Femur (tissue), 1 donor: ENCODE data around the gene MBNL3.

Source experiments
- DNase-seq: peaks from one replicate; pipeline ENCODE4 v3.0.0-alpha.2; 2017

MBNL3 gene, protein sequence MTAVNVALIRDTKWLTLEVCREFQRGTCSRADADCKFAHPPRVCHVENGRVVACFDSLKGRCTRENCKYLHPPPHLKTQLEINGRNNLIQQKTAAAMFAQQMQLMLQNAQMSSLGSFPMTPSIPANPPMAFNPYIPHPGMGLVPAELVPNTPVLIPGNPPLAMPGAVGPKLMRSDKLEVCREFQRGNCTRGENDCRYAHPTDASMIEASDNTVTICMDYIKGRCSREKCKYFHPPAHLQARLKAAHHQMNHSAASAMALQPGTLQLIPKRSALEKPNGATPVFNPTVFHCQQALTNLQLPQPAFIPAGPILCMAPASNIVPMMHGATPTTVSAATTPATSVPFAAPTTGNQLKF

DNA sequence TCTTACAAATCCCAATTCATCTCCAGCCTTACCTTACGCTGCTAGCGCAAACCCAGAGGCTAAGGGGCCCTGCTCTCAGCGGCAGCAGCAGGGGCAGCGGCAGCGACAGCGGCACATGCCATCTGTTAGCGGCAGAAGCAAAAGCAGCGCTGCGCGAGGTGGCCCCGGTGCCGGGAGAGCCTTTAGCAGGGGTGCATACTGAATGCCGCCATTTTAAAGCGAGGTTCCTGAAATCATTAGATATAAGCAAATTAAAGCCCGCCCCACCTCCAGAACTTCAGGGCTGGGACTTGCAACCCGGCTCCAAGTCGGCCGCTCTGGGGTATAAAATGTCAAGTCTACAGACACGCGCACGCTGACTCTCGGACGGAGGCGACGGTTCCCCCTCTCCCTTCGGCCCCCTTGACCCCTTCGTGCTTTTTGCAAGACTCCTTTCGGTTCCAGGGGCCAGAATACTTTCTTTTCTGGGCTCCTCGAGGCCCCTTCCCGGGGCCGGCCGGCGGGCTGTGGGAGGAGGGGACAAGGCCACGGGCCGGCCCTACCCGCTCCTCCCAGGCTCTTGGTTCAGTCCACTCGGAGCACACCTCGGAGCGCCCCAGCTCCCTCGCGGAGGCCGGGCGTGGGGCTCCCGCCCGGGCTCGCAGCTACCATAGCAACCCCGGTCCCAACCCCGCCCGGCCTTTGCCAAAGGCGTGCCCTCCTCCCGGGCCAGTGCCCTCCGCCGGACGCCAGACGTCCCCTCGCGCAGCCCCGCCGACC lies at the start of gene MBNL3:
Gene MBNL3, minus strand, starts transcription at position 220 of the 759 bp plus-strand sequence. CDS start 49,427 bp downstream, outside the sequence.
- DNase-seq: peak; percentile 72

DNA sequence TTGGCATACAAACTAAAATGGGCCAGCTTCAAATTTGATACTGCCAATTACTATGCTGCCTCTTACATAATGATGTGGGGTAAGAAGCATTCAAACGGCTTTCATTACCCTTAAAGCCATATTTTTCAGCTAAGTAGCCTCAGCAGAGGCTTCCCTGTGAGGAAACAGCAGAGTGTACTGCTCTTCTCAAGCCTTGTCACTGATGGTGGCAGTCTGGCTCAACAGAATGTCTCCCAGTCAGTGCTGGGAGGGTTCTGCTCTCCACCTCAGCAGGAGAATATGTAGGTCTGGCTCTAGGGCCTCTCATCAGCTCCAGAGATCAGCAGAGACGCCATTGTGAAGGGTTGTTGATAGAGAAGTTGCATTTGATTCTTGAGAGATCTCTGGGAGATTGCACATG lies 44.6 kb upstream of the MBNL3 start:
- DNase-seq: no peak

DNA sequence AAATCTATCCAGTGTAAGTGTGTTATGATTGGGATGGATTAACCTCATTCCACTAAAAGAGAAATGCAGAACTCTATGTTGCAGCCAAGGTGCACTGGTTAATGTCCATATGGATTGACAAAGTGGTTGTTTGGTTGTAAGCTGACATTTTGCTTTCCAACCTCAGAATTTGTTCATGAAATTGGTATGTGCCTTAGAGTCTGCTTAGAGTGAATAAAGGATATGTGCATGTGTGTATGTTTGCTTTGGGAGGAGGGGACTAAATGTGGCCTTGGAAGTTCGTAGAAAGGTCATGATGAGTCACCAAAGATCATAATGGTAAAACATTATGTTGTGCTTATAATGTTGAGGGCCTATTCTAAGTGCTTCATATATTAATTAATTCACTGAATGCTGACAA lies 44.1 kb upstream of the MBNL3 start:
- DNase-seq: no peak

DNA sequence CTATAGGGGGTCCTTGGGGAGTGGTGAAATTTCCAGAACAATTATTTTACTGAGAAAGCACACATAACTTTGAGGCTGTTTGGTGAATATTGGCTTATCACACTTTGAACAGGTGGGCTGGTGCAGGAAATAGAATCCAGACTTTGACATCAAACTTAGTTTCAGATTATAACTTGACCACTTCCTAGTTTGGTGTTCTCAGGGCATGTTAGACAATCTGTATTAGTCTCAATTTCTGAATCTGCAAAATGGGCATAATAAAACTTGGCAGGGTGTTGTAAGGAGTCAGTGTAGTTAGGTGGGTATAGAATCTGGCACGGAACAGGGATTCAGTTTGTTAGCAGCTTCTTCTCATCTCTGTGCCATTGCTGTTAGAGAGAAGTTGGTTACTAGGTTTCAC lies 43.3 kb upstream of the MBNL3 start:
- DNase-seq: no peak

DNA sequence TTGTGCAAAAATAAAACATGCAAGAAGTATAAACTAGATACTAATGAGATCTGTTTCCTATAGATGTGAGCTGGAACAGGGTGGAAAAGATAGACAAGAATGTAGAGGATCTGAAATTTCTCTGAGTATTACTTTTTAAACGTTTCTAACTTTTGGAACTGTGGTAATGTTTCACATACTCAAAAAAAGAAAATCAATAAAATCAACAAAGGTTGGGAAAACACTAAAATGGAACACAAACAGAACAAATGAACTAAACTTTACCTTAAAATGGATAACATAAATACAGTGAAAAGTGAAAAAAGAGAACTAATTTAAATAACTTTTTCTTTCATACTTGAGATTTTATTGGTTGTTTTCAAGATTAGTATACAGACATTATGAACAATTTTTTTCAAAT lies 32.0 kb upstream of the MBNL3 start:
- DNase-seq: no peak

DNA sequence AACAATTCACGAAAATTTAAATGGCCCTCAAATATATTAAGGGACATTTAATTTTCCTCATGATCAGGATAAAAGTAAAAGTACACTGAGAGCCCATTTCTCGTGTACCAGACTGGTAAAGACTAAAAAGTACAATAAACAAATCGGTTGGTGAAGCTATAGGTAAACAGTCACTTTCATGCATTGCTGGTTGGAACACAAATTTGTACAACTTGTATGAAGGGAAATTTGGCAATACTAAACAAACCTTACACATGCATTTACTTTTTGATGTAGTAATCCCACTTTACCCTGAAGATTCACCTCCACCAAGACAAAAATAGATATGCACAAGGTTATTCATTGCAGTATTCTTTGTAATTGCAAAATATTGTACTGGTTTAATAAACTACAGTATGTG lies 31.4 kb upstream of the MBNL3 start:
- DNase-seq: no peak

DNA sequence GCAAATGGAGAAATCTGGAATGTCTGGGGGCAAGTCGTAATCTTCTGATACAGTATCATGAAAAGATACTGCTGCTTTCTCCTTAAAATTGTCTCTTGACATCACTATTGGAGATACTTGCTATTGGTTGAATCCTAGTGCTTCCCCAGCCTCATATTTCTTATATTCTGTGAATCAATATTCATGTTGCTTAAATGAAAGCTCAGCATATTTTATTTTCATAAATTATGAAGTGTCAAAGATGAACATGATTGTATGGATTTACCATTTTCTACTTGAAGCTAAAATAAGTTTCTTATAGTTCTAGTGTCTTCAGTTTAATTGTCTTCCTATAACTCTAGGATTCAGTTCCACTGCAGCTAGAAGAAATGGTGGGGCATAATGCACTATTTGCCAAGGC lies 29.6 kb upstream of the MBNL3 start:
- no peak for DNase-seq

DNA sequence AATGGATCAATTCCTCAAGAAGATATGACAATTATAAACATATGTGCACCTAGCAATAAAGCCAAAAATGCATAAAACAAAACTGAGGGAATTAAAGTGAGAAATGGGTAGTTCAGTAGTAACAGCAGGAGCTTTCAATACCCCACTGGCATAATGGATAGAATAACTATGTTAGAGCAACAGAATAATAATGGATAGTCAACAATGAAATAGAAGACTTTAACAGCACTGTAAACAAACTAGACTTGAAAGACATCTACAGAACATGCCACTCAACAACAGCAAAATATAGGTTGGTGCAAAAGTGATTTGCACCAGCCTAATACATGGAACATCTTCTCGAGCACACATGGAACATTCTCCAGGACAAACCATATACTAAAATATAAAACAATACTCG lies 20.0 kb upstream of the MBNL3 start:
- no peak for DNase-seq

DNA sequence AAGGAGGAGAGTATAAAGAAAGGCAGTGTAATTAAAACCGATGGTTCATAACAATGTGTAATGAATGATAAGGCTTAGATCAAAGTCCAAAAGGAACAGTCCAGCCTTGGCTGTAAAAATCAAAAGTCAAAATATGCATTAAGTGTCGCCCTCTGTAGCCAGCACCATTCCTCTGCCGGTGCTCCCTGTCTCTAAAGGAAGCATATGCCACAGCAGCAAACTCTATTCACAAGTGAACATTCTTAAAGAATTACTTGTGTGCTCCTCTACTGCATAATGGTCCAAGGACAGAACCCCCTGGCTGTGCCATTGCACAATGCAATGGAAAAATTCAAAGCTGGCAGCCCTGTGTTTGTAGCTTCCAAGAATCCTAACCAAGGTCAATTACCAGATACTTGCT lies 16.3 kb upstream of the MBNL3 start:
- DNase-seq: no peak

DNA sequence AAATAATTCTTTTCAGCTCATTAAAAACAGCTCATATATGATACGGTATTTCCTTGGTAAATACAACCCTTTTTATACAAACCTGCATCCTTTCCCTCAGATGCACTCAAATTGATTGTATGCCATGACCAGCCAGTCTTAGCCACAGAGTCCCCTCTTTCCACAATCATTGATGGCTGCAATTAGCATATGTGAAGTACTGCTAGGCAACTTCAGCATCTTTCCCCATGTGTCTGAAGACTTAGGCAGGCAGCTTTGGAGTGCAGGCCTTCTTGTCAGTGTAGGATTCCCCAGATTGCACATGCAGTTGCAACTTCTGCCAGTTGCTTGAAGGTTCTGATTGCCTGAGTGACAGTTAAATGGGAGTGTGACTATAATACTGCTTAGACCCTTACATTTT lies 15.6 kb upstream of the MBNL3 start:
- no peak for DNase-seq

DNA sequence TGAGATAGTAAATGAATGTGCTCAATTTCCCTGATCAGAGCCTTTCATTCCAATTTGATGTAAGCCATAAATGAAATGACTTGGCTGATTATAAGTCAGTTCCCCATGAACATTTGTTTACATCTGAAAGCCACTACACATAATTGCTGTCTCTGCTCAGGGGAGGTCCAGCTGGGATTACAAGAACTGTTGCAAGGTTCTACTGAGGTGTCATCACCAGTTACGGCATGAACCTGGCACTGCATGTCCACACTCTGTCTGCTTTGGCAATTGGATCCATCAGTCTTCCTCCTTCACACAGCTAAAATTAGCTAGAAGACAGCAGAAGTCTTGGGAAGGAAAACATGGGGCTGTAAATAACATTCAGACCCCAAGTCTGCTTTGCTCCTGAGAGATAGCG lies 12.8 kb upstream of the MBNL3 start:
- DNase-seq: no peak

DNA sequence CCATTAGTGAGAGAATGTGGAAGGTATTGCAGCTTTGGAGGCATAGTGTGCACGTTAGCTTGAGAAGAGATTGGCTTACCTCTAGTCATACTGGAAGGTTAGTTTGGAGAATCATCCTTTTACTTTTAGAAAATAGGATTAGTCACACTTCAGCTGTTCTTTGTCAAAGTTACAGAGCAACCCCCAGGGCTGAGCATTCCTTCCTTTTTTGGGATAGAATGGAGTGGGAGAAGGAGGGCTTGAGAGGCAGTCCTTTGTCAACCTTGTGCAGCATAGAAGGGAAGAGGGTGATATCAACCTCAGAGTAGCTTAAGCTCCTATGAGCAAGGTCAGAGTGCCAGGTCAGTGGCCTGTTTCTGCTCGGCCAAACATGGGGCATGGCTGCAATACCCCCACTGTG lies 8.6 kb upstream of the MBNL3 start:
- DNase-seq: no peak

DNA sequence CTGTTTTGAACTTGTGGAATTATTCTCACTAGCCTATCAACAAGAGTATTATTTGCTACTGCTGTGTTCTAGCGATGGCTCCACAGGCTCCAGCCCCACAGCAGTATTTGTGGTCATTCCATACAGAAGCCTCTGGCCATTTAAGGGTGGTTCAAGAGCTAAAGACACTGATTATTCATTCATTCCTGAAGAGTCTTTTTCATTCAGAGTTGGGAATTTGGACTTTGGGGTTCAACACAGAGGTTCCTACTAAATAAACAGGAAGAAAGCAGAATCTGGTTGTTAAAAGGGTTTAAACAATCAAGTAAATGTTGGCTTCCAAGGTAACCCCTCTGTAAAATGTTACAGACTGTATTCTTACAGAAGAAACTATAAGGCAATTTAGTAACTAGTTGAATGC lies 4.3 kb upstream of the MBNL3 start:
- no peak for DNase-seq

DNA sequence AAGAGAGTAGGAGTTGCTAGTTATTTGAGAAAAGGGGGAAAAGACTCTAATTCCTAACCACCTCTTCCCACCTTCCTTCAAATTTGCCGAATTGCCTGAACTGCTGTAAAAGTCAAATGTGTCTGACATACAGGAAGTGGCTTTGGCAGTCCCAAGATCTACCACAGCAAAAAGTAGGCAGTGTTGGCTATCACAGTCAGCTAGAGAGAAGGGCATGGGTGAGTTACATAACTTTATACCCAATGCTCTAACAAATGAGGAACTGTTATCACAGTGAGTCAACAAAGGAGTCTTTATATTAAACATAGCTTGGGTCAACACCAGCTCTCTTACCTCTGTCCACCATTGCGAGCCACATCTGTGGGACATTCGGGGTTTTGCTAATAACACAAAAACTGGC lies 2.4 kb upstream of the MBNL3 start:
- DNase-seq: no peak

DNA sequence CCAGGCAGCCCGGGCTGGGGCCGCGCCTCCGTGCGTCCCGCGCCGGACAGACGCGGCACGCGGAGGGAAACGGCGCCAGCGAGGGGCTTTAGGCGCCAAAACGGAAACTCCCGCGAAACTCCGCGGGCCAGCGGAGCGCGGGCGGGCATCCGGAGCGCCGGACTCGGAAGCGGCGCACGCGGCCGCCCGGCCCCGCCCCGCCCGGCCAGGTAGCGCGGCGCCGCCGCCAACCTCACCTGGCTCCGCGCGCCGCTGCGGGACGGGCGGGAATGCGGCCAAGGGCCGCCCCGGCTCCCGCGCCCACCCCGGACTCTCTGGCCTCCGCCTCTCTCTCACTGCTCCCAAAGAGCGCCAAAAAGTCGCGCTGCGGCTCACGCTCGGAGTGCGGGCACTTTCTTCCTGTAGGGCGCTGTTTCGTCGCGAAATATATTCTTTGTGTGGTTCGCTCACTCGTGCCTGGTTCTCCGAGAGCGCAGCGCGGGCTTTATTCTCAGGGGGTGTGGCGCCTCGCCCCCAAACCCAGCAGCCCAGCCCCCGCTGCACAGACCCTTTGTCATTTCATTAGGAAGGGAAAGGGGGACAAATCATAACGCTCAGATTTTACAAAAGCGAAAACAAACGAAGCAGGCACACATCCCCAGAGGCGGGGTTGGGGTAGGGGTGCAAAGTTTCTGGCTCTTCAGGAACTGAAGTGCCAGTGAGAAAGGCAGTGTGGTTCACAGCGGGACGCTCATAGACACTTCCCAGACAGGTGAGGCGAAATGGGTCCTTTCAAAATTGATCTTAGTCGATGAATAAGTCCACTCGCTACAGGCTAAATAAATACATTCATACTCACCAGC lies 961 bp upstream of the MBNL3 start:
- peak; percentile 42 for DNase-seq

DNA sequence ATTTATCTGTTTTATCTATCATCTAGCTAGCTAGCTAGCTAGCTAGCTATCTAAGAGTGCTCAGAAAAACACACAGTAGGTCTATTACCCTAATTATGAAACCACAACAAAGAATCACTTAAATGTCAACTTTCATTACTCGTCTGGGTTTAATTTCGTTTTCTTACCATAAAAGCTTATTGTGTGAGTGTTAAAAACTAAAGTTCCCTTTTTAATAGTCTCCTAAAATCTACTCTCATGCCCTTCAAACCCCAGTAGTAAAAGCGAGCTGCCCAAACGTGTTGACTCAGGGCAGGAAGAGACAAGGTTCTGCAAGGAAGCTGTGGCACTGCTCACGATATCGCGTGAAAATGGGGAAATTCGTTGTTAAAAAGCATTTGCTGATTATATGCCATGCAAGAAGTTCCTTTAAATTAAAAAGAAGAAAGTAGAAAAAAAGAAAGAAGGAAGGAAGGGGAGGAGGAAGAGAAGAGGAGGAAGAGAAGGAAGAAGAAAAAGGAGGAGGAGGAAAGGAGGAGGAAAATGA lies 595 bp downstream of the MBNL3 start:
- no peak for DNase-seq

DNA sequence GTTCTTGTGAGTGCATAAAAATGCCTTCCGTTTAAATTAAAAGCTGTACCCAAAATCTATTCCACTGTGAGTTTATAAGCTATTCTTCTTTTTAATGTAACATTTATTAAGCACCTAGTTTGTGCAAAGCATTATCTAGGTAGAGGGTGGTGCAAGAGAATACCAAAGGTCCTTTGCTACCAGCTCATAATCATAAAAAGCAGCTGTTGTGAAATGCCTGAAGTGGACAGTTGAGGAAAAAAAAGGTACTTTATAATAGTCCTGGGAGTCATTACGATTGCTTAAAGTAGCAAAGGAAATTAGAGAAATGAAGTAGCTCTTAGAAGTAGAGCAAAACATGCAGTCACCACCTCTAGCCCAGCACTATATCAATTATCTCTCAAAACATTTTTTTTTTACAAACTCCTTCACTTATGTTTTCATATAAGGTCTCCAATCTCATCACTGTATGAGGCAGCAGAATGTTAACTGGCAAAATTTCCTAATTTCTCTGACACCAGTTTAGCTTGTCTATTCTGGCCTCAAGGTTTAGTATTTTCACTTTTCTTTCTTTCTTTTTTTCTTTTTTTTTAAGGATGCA lies 2.1 kb downstream of the MBNL3 start:
- DNase-seq: no peak

DNA sequence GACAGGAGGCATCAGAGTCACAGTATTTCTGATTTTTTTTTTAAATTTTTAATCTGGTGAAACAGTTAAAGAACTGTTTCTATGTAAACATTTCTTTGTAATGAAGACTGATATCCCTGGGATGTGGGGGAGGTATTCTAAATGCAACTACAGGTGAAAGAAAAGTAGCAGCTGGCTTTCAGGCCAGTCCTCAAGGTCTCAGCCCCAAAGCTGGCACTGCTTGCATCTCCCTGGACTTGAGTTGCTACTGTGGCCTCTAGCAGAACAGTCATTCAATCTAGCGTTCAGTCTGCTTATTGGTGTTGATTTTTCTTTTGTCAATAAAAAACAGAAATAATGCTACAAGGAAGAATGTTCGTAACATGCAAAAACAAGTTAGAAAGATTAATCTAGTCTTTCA lies 4.9 kb downstream of the MBNL3 start:
- no peak for DNase-seq

DNA sequence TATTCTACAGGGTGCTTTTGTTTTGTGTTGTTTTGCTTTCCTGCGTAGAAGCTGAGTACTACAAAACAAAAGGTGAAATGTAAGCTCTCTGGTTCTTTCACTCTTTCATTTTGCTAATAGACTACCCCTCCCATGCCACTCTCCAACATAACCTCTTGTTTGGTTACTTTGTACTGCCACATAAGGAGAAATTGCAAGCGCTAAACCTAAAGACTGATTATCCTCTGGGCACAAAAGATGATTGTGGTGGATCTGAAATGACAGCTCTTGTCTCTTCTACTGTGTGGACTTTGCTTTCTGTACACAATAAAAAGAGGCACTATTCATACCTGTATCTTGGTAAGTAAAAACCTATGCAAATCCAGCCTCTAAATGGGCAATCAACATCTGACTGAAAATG lies 5.3 kb downstream of the MBNL3 start:
- DNase-seq: no peak

DNA sequence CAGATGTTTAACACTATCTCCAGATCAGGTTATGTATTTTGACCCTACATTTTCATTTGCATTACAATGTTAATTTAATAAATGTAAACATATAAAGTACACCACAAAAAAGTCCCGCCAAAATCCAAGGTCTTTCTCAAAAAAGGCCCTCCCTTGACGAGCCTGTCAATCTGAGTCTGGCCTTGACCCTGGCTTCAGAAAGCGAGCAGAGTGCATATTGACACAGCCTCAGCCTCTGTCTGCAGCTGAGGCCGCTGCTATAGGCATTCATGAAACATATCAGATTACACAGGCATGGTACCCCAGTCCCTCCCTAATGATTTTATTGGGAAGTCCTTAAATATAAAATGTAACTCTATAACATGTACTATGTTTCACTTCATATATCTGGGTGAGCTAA lies 6.2 kb downstream of the MBNL3 start:
- no peak for DNase-seq

DNA sequence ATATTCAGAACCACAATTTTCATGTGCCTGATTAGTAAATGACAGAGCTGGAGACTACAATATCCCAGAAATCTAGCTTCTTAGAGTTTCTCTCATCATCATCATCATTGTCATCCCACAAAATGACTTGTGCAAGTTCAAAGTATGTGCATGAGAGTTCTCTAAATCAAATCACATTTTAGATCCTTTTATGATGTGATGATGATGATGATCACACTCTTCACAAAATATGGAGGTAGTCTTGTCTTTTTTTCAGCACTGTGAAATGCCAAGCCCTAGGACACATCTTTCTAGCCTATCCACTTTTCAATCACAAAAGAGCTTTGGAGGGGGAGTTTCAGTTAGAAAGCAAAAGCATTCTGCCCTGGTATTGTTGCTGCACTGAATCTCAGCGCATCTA lies 7.4 kb downstream of the MBNL3 start:
- DNase-seq: no peak

DNA sequence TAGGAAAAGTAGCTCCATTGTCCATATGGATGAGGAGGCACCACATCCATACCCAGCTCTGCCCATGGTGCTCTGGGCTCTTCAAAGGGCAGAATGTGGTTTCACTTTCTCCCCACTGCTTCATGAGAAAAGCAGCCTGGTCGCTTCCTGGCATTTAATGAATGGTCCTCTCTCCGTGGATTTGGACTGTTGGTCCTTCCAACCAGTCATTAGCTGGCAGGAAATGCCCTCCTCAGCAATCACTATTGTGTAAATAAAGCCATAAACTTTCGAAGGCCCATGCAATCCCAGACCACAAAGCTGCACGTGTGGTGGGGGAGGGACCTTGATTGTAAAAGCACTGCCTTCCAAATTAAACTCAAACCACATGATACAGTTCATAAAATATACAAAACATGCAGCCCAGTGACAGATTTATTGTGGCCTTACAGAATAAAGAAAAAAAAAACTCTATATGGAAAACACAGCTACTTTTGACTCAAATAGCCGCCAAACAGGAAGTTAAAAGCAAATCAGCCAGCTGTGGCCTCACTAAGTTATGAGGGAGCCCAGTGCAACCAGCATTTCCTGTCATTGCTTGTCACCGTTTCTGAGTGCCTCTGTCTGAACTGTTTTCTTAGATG lies 8.1 kb downstream of the MBNL3 start:
- DNase-seq: peak; percentile 64
